Skeletal muscle tissue (tissue), 5 donors: Measurements from ENCODE around the gene CHPF. TPM values are rescaled to one million over a fixed set of nuclear protein-coding genes. Genes with fewer than 3 reads are reported as not detected.

Experiments used
- H3K27ac ChIP-seq: one replicate; pipeline ENCODE4 v1.7.0; 2013; ENCODE audit warnings: mild to moderate bottlenecking, low read depth, low read length, inconsistent platforms
- H3K27me3 ChIP-seq, 3 donors: one replicate each; pipeline ENCODE4 v1.7.0; 2013; ENCODE audit warnings: low read length in 3 of 3; ENCODE audit not compliant: control insufficient read depth in 3 of 3, insufficient read depth in 3 of 3
- H3K36me3 ChIP-seq, 3 donors: one replicate each; pipeline ENCODE4 v1.7.0; 2013; ENCODE audit warnings: low read length in 3 of 3; ENCODE audit not compliant: control insufficient read depth in 3 of 3, insufficient read depth in 3 of 3
- H3K4me1 ChIP-seq, 3 donors: one replicate each; pipeline ENCODE4 v1.7.0; 2013; ENCODE audit warnings: low read length in 3 of 3, mild to moderate bottlenecking in 3 of 3; ENCODE audit not compliant: control insufficient read depth in 3 of 3, insufficient read depth in 3 of 3
- H3K4me3 ChIP-seq, 3 donors: one replicate each; pipeline ENCODE4 v1.7.0; 2013; ENCODE audit warnings: low read length in 3 of 3
- H3K9ac ChIP-seq, 3 donors: one replicate each; pipeline ENCODE4 v1.7.0; 2013; ENCODE audit warnings: low read length in 3 of 3, mild to moderate bottlenecking in 3 of 3, moderate library complexity in 2 of 3, low read depth in 1 of 3
- H3K9me3 ChIP-seq, 3 donors: one replicate each; pipeline ENCODE4 v1.7.0; 2013; ENCODE audit warnings: low read length in 3 of 3; ENCODE audit not compliant: control insufficient read depth in 3 of 3
- small RNA-seq: library from RNA; depleted of rRNA; stranded (forward); fragments of <200 nt; gene quantifications from one replicate; pipeline ENCODE3, GENCODE V24; 2014
- total RNA-seq: library from RNA; depleted of rRNA; stranded (reverse); fragments of >200 nt; gene quantifications from one replicate; pipeline ENCODE4 v1.2.3, GENCODE V29; 2014
- donor health status: Osteomylitis.

CHPF gene
- total RNA-seq, 1 donor from 2014 or later, result 33.4 TPM

DNA sequence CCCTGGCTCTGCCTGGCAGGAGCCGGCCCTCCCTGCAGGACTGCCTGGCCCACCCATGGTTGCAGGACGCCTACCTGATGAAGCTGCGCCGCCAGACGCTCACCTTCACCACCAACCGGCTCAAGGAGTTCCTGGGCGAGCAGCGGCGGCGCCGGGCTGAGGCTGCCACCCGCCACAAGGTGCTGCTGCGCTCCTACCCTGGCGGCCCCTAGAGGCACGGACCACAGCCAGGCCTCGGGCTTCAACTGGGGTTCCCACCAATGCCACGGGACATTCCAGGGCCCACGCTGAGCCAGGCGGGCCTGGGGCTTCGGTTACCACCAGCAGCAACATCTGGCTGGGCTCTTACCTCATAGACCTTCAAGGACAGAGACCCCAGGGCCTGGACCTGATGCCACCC, 51.0 kb downstream of the CHPF start:
- H3K9ac ChIP-seq, result no peak overlapping the region
- no peak overlapping the region for H3K4me3 ChIP-seq
- H3K27ac ChIP-seq, result no peak overlapping the region
- no peaks in the 10 kb centered on the region for H3K9me3 ChIP-seq
- peaks cover 24 to 34% (median 30%) of the 10 kb centered on the region in 3 donors for H3K4me1 ChIP-seq
- H3K36me3 ChIP-seq, result peaks cover 32 to 54% (median 49%) of the 10 kb centered on the region in 3 donors
- H3K27me3 ChIP-seq, result peaks cover 0 to 10% (median 4%) of the 10 kb centered on the region in 3 donors

DNA sequence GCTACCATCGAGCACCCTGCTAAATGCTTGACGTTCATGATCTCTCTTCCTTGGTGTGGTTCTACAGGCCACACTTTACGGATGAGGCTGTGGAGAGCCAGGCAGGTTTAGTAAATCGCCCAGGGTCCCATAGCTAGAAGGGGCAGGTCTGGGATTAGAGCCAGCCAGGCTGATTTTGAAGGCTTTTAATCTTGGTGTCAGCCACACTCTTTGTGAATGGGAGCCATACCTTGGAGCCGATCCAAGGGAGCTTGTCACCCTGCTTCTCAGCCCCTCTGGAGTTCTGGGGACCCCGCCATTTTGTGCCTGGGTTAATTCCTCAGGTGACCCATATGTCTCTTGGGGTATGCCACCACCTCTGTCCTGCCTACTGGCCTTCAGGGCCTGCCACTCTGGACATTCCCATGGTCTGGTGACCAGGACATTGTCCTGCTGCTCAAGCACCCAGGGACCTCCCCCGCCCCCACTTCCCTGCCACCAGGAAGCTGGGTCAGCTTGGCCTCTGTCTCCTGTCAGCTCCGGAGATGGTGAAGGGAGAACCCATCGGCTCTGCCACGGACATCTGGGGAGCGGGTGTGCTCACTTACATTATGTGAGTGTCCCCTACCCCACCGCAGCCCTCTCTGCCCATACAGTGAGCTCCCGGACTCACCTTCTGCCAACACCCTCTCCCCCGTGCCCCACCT, 52.2 kb downstream of the CHPF start:
- Histone ChIP-seq H3K9ac (no peak overlapping the region), H3K9me3 (no peaks in the 10 kb centered on the region), H3K4me3 (no peak overlapping the region), H3K36me3 (peaks cover 38 to 61% (median 55%) of the 10 kb centered on the region in 3 donors), H3K4me1 (peaks cover 15 to 23% (median 19%) of the 10 kb centered on the region in 3 donors), H3K27me3 (peaks cover 0 to 13% (median 4%) of the 10 kb centered on the region in 3 donors), H3K27ac (no peak overlapping the region)

DNA sequence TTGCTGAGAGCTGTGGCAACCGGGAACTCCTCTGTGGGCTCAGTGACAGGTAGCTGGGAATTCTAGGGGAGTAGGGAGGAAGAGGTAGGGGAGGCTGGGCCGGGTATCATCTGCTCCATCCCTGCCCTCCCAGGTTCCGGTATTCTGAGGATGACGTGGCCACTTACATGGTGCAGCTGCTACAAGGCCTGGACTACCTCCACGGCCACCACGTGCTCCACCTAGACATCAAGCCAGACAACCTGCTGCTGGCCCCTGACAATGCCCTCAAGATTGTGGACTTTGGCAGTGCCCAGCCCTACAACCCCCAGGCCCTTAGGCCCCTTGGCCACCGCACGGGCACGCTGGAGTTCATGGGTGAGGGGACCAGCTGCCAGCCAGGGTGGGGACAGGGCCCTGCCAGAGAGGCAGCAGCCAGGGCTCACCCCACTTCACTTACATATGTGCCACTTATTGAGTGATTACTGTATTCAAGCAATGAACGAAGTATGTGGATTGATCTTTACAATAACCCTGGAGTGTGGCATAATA, 52.9 kb downstream of the CHPF start:
- H3K9ac ChIP-seq, result no peak overlapping the region
- H3K27me3 ChIP-seq, result peaks cover 0 to 20% (median 4%) of the 10 kb centered on the region in 3 donors
- H3K4me1 ChIP-seq, result peaks cover 16 to 22% (median 19%) of the 10 kb centered on the region in 3 donors
- H3K27ac ChIP-seq, result no peak overlapping the region
- no peaks in the 10 kb centered on the region for H3K9me3 ChIP-seq
- H3K4me3 ChIP-seq, result no peak overlapping the region
- peaks cover 40 to 66% (median 58%) of the 10 kb centered on the region in 3 donors for H3K36me3 ChIP-seq

DNA sequence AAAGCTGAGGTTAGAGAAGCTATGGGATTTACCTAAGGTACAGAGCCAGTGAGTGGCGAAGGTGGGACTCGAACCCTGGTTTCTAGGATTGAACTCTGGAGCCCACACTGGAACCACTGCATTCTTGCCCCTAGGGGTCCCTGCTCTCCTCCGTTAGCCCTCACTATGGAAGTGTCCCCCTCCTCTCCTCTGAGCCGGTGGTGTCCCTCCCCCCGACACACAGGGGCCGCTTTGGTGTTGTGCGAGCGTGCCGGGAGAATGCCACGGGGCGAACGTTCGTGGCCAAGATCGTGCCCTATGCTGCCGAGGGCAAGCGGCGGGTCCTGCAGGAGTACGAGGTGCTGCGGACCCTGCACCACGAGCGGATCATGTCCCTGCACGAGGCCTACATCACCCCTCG, 53.4 kb downstream of the CHPF start:
- H3K27me3 ChIP-seq, result peaks cover 0 to 25% (median 4%) of the 10 kb centered on the region in 3 donors
- H3K36me3 ChIP-seq, result peaks cover 40 to 71% (median 61%) of the 10 kb centered on the region in 3 donors
- H3K27ac ChIP-seq, result no peak overlapping the region
- H3K4me3 ChIP-seq, result no peak overlapping the region
- no peak overlapping the region for H3K9ac ChIP-seq
- peaks cover 17 to 22% (median 19%) of the 10 kb centered on the region in 3 donors for H3K4me1 ChIP-seq
- no peaks in the 10 kb centered on the region for H3K9me3 ChIP-seq

DNA sequence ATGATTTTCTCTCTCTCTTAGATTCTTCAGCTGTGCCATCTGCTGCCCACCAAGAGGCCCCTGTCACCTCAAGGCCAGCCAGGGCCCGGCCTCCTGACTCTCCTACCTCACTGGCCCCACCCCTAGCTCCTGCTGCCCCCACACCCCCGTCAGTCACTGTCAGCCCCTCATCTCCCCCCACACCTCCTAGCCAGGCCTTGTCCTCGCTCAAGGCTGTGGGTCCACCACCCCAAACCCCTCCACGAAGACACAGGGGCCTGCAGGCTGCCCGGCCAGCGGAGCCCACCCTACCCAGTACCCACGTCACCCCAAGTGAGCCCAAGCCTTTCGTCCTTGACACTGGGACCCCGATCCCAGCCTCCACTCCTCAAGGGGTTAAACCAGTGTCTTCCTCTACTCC, 54.3 kb downstream of the CHPF start:
- peaks cover 17 to 24% (median 22%) of the 10 kb centered on the region in 3 donors for H3K4me1 ChIP-seq

More for the DNA sequence above, 54.3 kb downstream of the CHPF start:
- Histone ChIP-seq H3K9ac (no peak overlapping the region), H3K9me3 (no peaks in the 10 kb centered on the region), H3K36me3 (peaks cover 40 to 71% (median 64%) of the 10 kb centered on the region in 3 donors), H3K27me3 (peaks cover 0 to 26% (median 4%) of the 10 kb centered on the region in 3 donors), H3K4me3 (no peak overlapping the region), H3K27ac (no peak overlapping the region)

Small RNA genes lying within 50 kb of the gene (small RNA-seq; reads per million reads assigned to genes)
- gene MIR3132 (not detected), gene RN7SKP213 (not detected)

Other genes with a start within 250 kb of the CHPF start
- not detected for gene PTPRN, start 234.4 kb downstream of the CHPF start, total RNA-seq
- not detected for gene RESP18, start 211.1 kb downstream of the CHPF start, total RNA-seq
- 25.1 TPM for gene DNPEP, start 155.9 kb downstream of the CHPF start, total RNA-seq
- 3,588 TPM for gene DES, start 125.4 kb downstream of the CHPF start, total RNA-seq
- gene SPEG, start 109.0 kb downstream of the CHPF start, total RNA-seq, result 95.5 TPM
- 27.7 TPM for gene GMPPA, start 44.9 kb downstream of the CHPF start, total RNA-seq
- not detected for gene ASIC4, start 29.3 kb downstream of the CHPF start, total RNA-seq
- 2.1 TPM for gene TMEM198, start 219 bp upstream of the CHPF start, total RNA-seq
- 87.2 TPM for gene OBSL1, start 27.7 kb upstream of the CHPF start, total RNA-seq
- gene INHA, start 28.5 kb upstream of the CHPF start, total RNA-seq, result not detected
- 8.9 TPM for gene STK11IP, start 54.0 kb upstream of the CHPF start, total RNA-seq
- gene SLC4A3, start 83.8 kb upstream of the CHPF start, total RNA-seq, result 2.1 TPM